Epithelial cell of esophagus (primary cell): ENCODE results near the gene TARBP2.

Experiments
- DNase-seq: peaks from one replicate; pipeline ENCODE4 v3.0.0; 2010; ENCODE audit warnings: low read depth
- H3K4me3 ChIP-seq: 2 replicates; pipeline ENCODE4 v1.5.1; 2011; ENCODE audit warnings: mild to moderate bottlenecking, low read length, control low read depth
- CTCF ChIP-seq: IDR thresholded peaks from 2 replicates; pipeline ENCODE4 v1.5.1; 2011; ENCODE audit warnings: low read depth, mild to moderate bottlenecking, low read length, control low read depth, inconsistent platforms; ENCODE audit not compliant: insufficient read depth; ENCODE audit errors: missing control alignments

TARBP2 gene

GRCh38 chr12:53502983-53503728 lies 2.1 kb downstream of the TARBP2 start:
- H3K4me3 ChIP-seq = no peak overlapping the region
- TF ChIP-seq CTCF = no peak
- DNase-seq = no peak

- no peak for DNase-seq
- no peak overlapping the region for H3K4me3 ChIP-seq
- TF ChIP-seq CTCF = no peak
Measured at GRCh38 chr12:53504004-53504920, 3.2 kb downstream of the TARBP2 start.

GRCh38 chr12:53505086-53505485 lies 4.0 kb downstream of the TARBP2 start:
- DNase-seq = no peak
- no peak overlapping the region for H3K4me3 ChIP-seq
- no peak for TF ChIP-seq CTCF

GRCh38 chr12:53505555-53506449 lies 4.7 kb downstream of the TARBP2 start:
- no peak for TF ChIP-seq CTCF
- no peak for DNase-seq

GRCh38 chr12:53506450-53506785 lies 5.3 kb downstream of the TARBP2 start:
- no peak for TF ChIP-seq CTCF
- DNase-seq = no peak
- no peak overlapping the region for H3K4me3 ChIP-seq

More at GRCh38 chr12:53505555-53506449, 4.7 kb downstream of the TARBP2 start:
- H3K4me3 ChIP-seq = no peak overlapping the region

- H3K4me3 ChIP-seq = no peak within 1 kb of the TSS
- no peak for DNase-seq
- TF ChIP-seq CTCF = no peak
Measured at GRCh38 chr12:53506881-53507602, 6.0 kb downstream of the TARBP2 start, which contains the start of gene NPFF. NPFF (minus strand) TSS chr12:53507484; CDS start chr12:53507474, 10 bp downstream.
